IPS-20b (cell line): ENCODE results near the gene AKT1.

Experiments
- H3K27ac ChIP-seq: one replicate; pipeline ENCODE4 v1.5.1; 2013; ENCODE audit warnings: low read length
- H3K27me3 ChIP-seq: 2 replicates; pipeline ENCODE4 v1.6.1; 2013; ENCODE audit warnings: mild to moderate bottlenecking, low read length, inconsistent platforms; ENCODE audit not compliant: insufficient read depth
- H3K36me3 ChIP-seq: 2 replicates; pipeline ENCODE4 v1.6.1; 2013; ENCODE audit warnings: low read depth, mild to moderate bottlenecking, inconsistent platforms, low read length, moderate library complexity; ENCODE audit not compliant: insufficient read depth
- H3K4me1 ChIP-seq: 2 replicates; pipeline ENCODE4 v1.6.1; 2013; ENCODE audit warnings: mild to moderate bottlenecking, control low read depth, inconsistent platforms, low read length, moderate library complexity; ENCODE audit not compliant: insufficient read depth
- H3K4me3 ChIP-seq: 2 replicates; pipeline ENCODE4 v1.5.1; 2013; ENCODE audit warnings: mild to moderate bottlenecking, low read length, inconsistent platforms
- H3K9ac ChIP-seq: 2 replicates; pipeline ENCODE4 v1.6.1; 2013; ENCODE audit warnings: low read depth, mild to moderate bottlenecking, inconsistent platforms, low read length, moderate library complexity
- H3K9me3 ChIP-seq: 2 replicates; pipeline ENCODE4 v1.6.1; 2013; ENCODE audit warnings: mild to moderate bottlenecking, low read depth, low read length, inconsistent platforms; ENCODE audit not compliant: insufficient read depth

AKT1 gene

DNA sequence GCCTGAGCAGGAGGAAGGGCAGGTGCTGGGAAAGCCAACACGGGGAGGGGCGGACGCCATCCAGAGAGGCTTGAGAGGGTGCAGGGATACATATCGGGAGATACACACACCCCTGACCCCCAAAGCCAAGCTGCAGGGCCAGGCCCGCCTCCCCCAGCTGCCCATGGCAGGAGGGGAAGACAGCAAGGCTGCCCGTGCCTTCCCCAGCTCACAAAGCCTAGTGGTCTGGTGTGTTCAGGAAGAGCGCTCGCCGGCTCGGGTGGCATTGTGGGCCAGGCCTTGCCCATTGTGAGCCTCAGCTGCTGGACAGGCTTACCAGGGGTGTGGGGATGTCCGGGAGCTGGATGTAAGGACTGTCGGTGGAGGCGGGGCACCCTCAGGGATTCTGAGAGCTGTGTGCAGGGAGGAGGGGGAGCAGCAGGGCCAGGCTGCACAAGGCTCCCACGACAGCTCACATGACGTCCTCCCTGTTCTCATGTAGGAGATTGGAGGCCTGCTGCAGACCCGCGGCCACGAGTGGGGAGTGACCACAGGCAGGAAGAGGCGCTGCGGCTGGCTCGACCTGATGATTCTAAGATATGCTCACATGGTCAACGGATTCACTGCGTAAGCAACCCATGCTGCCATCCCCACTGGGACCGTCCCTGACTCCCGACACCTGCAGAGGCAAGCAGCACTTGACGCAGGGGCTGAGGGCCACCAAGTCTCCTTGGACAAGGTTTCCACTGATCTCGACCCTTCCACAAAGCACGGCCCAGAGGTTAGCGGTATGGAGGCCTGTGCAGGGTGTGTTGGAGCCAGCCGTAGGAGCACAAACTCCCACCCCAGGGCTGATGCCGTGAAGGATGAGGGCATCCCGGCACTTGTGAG, 52.7 kb downstream of the AKT1 start:
- no peak overlapping the region for H3K27ac ChIP-seq
- no peak overlapping the region for H3K4me3 ChIP-seq
- H3K4me1 ChIP-seq, result no peaks in the 10 kb centered on the region
- H3K9ac ChIP-seq, result no peak overlapping the region
- no peaks in the 10 kb centered on the region for H3K36me3 ChIP-seq
- no peaks in the 10 kb centered on the region for H3K27me3 ChIP-seq
- no peaks in the 10 kb centered on the region for H3K9me3 ChIP-seq

DNA sequence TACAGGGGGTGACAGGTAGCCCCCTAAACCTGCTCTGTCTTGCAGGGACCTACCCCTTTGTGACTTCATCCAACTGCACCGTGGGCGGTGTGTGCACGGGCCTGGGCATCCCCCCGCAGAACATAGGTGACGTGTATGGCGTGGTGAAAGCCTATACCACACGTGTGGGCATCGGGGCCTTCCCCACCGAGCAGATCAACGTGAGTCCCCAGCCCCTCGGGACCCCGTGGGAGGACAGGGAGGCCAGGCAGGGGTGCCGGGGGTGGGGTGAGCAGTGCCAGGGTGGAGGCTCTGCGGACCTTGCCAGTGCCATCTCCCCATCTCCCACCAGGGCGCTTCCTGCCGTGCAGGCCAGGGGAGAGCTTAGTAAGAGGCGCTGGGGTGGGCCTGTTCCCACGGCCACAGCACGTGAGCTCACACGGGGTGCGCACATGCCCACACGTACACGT, 53.7 kb downstream of the AKT1 start:
- H3K27me3 ChIP-seq, result no peaks in the 10 kb centered on the region
- no peaks in the 10 kb centered on the region for H3K36me3 ChIP-seq
- no peak overlapping the region for H3K27ac ChIP-seq
- H3K9ac ChIP-seq, result no peak overlapping the region
- no peaks in the 10 kb centered on the region for H3K9me3 ChIP-seq
- no peak overlapping the region for H3K4me3 ChIP-seq
- no peaks in the 10 kb centered on the region for H3K4me1 ChIP-seq

DNA sequence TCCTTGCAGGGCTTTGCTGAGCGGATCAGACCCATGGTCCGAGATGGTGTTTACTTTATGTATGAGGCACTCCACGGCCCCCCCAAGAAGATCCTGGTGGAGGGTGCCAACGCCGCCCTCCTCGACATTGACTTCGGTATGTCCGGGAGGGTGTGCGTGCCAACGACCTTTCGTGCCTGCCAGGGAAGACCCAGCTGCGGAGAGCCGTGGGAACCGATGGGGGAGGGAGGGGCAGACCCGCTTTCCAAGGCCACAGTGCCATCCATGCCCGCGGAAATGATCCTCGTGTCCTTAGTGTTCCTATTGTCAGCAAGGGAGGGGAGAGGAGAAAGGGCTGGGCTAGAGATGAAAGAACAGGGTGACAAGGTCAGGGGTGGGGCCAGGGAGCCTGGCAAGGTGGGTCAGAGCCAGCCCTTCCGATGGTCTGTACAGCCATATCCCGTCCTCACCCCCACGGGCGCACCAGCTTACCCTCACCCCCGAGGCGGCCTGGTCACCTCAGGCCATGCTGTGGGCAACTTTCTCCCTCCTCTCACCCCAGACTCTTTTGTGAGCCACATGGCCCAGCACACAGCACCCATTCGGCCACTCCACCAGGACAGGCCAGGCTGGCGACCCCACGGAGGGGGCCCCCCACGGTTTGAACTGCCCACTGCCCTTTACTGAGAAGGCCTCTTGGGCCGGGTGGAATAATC, 54.3 kb downstream of the AKT1 start:
- Histone ChIP-seq H3K36me3 (no peaks in the 10 kb centered on the region), H3K4me1 (no peaks in the 10 kb centered on the region), H3K27ac (no peak overlapping the region), H3K27me3 (no peaks in the 10 kb centered on the region), H3K9ac (no peak overlapping the region), H3K4me3 (no peak overlapping the region), H3K9me3 (no peaks in the 10 kb centered on the region)

DNA sequence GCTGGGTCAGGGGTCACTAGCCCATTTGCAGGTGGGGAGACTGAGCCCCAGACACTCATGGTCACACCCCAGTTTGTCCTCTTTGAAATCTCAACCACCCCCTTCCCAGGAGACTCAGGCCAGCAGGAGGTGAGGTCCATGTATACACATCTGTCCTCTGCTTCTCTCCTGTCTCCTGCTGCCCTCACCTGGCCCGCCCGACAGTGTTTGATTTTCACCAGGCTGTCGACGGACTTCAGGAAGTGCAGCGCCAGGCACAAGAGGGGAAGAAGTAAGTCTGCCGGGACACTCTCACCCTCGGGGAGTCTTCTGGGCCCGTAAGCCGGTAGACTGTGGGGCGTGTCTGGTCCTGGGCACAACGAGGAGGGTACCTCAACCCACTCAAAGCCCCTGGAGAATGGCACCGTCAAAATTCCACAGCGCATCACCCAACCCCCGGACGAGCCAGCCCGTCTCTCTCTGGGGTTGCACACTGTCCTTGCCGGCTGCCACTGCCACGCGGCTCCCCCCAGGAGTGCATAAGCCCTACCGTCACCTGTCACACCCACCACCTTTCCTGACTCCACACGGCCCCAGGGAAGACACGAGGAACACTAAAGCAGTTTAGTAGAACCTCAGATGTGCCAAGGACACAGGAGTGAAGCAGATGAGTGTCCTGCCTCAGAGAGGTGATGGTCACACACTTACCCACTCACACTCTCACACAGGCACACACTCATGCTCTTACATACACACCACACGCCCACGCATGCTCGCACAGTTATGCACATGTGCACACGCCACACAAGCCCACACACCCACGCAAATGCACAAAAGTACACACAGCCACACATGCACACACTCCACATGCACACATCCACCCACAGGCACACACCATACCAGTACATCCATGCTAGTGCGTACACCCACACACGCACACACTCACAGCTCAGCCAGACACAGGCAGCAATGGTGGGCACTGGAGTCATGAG, 55.7 kb downstream of the AKT1 start:
- no peak overlapping the region for H3K4me3 ChIP-seq
- H3K36me3 ChIP-seq, result no peaks in the 10 kb centered on the region
- no peaks in the 10 kb centered on the region for H3K9me3 ChIP-seq
- no peaks in the 10 kb centered on the region for H3K4me1 ChIP-seq
- no peak overlapping the region for H3K9ac ChIP-seq
- H3K27me3 ChIP-seq, result no peaks in the 10 kb centered on the region
- H3K27ac ChIP-seq, result no peak overlapping the region

DNA sequence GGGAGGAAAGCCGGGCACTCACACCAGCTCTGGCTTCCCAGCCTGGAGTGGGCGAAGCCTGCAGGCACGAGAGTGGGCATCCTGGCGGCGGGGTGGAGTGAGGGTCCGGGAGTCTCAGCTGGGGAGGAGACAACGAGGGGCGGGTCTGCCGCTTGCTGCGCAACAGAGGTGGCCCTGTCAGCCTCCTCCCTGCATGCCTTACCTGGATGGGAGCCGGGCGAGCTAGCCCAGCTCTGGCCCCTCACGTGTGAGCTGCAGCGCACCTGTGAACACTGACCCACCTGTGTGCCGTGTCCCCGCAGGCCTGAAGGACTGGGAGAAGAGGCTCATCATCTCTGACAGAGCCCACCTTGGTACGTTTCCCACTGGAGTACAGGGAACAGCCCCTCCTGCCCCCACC, 56.5 kb downstream of the AKT1 start:
- no peaks in the 10 kb centered on the region for H3K9me3 ChIP-seq
- H3K36me3 ChIP-seq, result no peaks in the 10 kb centered on the region
- H3K4me3 ChIP-seq, result no peak overlapping the region
- H3K9ac ChIP-seq, result no peak overlapping the region
- no peak overlapping the region for H3K27ac ChIP-seq
- H3K4me1 ChIP-seq, result no peaks in the 10 kb centered on the region
- no peaks in the 10 kb centered on the region for H3K27me3 ChIP-seq

DNA sequence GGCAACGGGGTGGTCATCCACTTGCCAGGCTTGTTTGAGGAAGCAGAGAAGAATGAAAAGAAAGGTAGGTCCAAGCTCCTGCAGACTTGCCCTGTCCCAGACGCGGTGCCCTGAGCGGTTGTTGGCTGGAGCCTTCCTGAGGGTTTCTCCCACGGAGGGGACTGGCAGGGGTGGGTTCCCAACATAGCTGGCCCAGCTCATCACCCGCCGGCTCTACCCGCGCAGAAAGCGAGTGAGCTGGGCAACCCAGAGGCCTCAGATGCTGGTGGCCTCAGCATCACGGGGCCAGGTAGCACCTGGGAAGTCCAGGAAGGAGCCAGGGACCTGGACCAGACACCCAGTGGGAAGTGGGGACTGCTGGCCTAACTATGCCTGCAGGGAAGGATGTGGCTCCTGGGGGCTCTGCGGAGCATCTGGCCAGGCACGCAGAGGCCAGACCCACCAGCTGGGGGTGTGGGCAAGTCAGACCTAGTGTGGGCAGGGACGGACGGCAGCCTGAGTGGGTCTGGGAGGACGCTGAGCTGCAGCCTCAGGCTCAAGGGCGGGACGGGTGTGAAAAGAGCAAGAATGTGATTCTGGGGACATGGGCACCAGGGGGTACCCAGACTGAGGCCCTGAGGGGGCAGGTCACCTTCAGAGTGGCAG, 57.1 kb downstream of the AKT1 start:
- Histone ChIP-seq H3K36me3 (no peaks in the 10 kb centered on the region), H3K27me3 (no peaks in the 10 kb centered on the region), H3K4me1 (no peaks in the 10 kb centered on the region), H3K9ac (no peak overlapping the region), H3K27ac (no peak overlapping the region), H3K4me3 (no peak overlapping the region), H3K9me3 (no peaks in the 10 kb centered on the region)

DNA sequence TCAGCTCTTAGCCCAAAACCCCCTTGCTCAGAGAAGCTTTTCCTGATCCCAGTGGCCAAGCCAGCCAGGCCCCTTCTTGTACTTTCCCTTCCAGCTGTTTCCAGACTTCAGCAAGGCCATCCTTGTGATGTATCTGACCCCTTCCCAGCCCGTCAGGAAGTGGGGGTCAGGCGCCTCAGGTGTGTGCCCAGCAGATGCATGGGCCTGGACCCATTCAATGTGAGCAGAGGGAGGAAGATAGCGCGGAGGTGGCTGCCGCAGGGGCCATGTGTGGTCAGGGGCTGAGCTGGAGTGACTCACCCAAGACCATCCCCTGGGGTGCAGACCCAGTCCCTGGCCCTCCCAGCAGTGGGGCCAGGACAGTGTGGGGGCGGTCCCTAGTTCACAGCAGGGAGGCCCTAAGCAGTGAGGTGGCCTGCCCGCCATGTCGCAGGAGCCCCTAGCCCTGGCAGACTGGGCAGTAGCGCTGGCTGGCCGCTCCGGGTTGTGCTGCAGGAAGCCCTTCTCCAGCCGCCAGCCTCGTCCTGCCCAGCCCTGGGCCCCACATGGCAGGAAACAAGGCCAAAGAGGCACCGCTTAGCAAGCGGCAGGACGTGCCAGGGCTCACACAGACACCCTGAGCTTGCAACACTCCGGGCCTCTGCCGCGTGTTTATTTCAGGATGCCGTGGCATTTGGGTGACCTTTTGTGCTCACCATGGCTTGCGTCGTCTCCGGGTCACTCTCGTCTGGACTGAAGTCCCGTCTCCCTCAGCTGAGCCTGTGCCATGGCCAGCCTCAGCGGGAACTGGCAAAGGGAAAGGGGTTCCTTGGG, 59.5 kb downstream of the AKT1 start:
- Histone ChIP-seq H3K27me3 (no peaks in the 10 kb centered on the region), H3K4me1 (no peaks in the 10 kb centered on the region), H3K9me3 (no peaks in the 10 kb centered on the region), H3K9ac (no peak overlapping the region), H3K27ac (no peak overlapping the region), H3K36me3 (no peaks in the 10 kb centered on the region), H3K4me3 (no peak overlapping the region)

DNA sequence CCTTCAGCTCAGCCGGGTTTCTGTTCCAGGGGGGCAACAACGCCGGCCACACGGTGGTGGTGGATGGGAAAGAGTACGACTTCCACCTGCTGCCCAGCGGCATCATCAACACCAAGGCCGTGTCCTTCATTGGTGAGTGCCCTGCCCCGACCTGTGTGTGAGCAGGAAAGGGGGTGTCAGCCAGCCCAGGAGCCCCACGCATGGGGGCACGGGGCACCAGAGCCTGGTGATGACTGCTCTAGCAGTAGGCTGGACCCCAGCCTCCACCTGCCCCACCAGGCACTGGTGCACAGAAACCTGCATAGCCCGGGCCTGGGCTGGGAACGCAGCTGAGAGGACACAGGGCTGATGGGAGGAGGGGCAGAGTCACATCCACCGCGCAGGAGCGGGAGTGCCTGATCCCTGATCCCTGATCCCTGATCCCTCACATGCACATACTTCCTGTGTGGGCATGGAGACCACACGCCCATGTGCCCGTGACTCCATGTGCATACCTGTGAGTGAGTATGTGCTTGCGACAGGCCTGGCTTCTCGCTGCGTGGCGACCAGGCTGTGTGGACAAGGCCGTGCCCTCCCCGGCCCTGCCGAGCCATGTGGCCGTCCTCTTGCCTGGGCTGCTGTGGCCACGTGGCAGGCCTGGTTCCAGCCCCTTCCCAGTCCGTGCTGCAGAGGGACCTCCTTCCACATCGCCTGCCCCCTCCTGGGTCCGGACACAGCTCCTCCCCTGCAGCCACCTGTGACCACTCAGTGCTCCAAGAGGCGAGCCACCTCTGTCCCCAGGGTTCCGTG, 60.4 kb downstream of the AKT1 start:
- Histone ChIP-seq H3K9ac (no peak overlapping the region), H3K36me3 (no peaks in the 10 kb centered on the region), H3K4me1 (no peaks in the 10 kb centered on the region), H3K27ac (no peak overlapping the region), H3K27me3 (no peaks in the 10 kb centered on the region), H3K9me3 (no peaks in the 10 kb centered on the region), H3K4me3 (no peak overlapping the region)

DNA sequence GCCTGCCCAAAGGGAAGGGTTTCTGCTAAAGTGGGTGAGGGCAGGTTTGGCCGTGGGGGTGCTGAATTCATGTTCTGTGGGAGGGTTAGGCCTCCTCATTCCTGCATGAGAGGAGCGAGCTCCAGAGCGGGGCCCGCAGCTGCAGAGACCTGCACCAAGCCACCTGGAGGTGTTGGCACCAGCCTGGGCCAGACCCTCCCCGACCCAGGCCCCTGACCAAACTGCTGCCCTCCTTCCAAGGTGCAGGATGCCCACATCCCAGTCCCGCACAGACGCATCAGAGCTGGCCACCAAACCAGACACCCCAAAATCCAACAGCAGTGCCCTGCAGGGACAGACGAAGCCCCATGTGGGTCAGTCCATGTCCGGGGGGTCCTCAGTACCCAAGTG, 61.0 kb downstream of the AKT1 start:
- Histone ChIP-seq H3K9ac (no peak overlapping the region), H3K4me3 (no peak overlapping the region), H3K9me3 (no peaks in the 10 kb centered on the region), H3K27me3 (no peaks in the 10 kb centered on the region), H3K36me3 (no peaks in the 10 kb centered on the region), H3K4me1 (no peaks in the 10 kb centered on the region), H3K27ac (no peak overlapping the region)

DNA sequence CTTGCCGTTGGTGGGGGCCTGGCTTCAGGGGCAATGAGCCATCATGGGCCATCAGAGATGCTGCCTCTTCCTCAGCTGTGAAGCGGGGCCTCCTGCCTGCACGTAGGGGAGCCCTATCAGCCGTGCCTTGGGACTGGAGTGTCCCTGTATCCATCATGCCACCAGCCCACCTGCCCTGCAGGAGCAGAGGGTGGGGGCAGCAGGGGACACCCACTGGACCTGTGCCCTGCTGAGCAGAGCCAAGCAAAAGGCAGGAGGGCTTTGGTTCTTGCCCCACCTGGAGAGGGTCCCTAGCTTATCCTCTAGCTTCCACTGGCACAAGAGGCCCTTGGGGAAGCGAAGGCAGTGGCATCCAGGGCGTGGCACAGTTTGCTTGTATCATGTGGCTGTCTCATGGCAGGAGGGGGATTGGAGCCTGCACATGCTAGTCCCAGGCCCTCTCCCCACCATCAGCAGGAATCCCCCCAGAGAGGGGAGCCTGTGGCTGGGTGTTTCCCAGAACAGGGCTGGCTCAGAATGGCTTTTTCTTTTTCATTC, 61.4 kb downstream of the AKT1 start:
- Histone ChIP-seq H3K27me3 (no peaks in the 10 kb centered on the region), H3K4me1 (no peaks in the 10 kb centered on the region), H3K36me3 (no peaks in the 10 kb centered on the region), H3K4me3 (no peak overlapping the region), H3K9ac (no peak overlapping the region), H3K9me3 (no peaks in the 10 kb centered on the region), H3K27ac (no peak overlapping the region)
